Mucosa of rectum (tissue), 2 donors: ENCODE results near the gene CKLF.

Experiments used
- H3K27ac ChIP-seq, 2 donors: one replicate each; pipeline ENCODE4 v1.7.0; 2013; ENCODE audit warnings: inconsistent platforms in 2 of 2, low read depth in 2 of 2, low read length in 2 of 2
- H3K27me3 ChIP-seq, 2 donors: one replicate each; pipeline ENCODE4 v1.7.0; 2013; ENCODE audit warnings: low read length in 2 of 2; ENCODE audit not compliant: control insufficient read depth in 2 of 2, insufficient read depth in 2 of 2
- H3K36me3 ChIP-seq, 2 donors: one replicate each; pipeline ENCODE4 v1.7.0; 2013; ENCODE audit warnings: low read length in 2 of 2; ENCODE audit not compliant: control insufficient read depth in 2 of 2, insufficient read depth in 2 of 2
- H3K4me1 ChIP-seq, 2 donors: one replicate each; pipeline ENCODE4 v1.7.0; 2013; ENCODE audit warnings: low read length in 2 of 2, mild to moderate bottlenecking in 1 of 2; ENCODE audit not compliant: control insufficient read depth in 2 of 2, insufficient read depth in 2 of 2
- H3K4me3 ChIP-seq, 2 donors: one replicate each; pipeline ENCODE4 v1.7.0; 2013; ENCODE audit warnings: low read length in 2 of 2
- H3K9ac ChIP-seq, 2 donors: one replicate each; pipeline ENCODE4 v1.7.0; 2013; ENCODE audit warnings: low read length in 2 of 2, low read depth in 1 of 2, mild to moderate bottlenecking in 1 of 2
- H3K9me3 ChIP-seq, 2 donors: one replicate each; pipeline ENCODE4 v1.7.0; 2013; ENCODE audit warnings: low read length in 2 of 2; ENCODE audit not compliant: control insufficient read depth in 2 of 2
- donor health status: healthy.
- donor health status: Normal muscosa, but diverticular disease.

Gene CKLF

GRCh38 chr16:66552286-66553177, at the start of gene CKLF:
Gene CKLF (plus strand): TSS chr16:66552576. CDS start chr16:66552716, 140 bp downstream.
- peak within 1 kb of the TSS; percentile 88 to 95 for H3K27ac ChIP-seq
- H3K9ac ChIP-seq: peak within 1 kb of the TSS; percentile 85 to 93
- H3K4me3 ChIP-seq: peak within 1 kb of the TSS; percentile 75 to 93
- no peaks in the 10 kb centered on the region for H3K27me3 ChIP-seq
- H3K36me3 ChIP-seq: no peaks in the 10 kb centered on the region
- no peaks in the 10 kb centered on the region for H3K9me3 ChIP-seq
- H3K4me1 ChIP-seq: peaks cover 25 to 31% of the 10 kb centered on the region in 2 donors

- H3K9ac ChIP-seq: no peak overlapping the region
- H3K36me3 ChIP-seq: no peaks in the 10 kb centered on the region
- H3K4me3 ChIP-seq: no peak overlapping the region
- no peak overlapping the region for H3K27ac ChIP-seq
- no peaks in the 10 kb centered on the region for H3K4me1 ChIP-seq
- H3K9me3 ChIP-seq: no peaks in the 10 kb centered on the region
- H3K27me3 ChIP-seq: no peaks in the 10 kb centered on the region
Observed at GRCh38 chr16:66503030-66503429, 49.3 kb upstream of the CKLF start.

DNA sequence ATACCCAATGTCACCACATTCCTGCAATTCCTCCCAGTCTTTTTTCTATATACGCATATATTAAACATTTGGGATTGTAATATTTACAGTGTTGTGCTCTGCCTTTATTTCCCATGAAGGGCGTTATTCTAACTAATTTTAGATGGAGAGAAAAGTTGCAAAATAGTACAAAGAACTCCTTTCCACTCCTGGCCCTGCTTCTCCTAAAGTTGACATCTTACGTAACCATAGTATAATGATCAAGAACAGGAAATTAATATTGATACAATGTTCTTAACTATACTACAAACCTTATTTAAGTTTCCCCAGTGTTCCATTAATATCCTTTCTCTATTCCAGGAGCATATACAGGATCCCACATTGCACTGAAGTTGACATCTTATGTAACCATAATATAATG, 48.8 kb upstream of the CKLF start:
- no peak overlapping the region for H3K4me3 ChIP-seq
- no peak overlapping the region for H3K27ac ChIP-seq
- H3K36me3 ChIP-seq: no peaks in the 10 kb centered on the region
- H3K9me3 ChIP-seq: no peaks in the 10 kb centered on the region
- peaks cover 0 to 3% of the 10 kb centered on the region in 2 donors for H3K4me1 ChIP-seq
- no peak overlapping the region for H3K9ac ChIP-seq
- H3K27me3 ChIP-seq: no peaks in the 10 kb centered on the region

DNA sequence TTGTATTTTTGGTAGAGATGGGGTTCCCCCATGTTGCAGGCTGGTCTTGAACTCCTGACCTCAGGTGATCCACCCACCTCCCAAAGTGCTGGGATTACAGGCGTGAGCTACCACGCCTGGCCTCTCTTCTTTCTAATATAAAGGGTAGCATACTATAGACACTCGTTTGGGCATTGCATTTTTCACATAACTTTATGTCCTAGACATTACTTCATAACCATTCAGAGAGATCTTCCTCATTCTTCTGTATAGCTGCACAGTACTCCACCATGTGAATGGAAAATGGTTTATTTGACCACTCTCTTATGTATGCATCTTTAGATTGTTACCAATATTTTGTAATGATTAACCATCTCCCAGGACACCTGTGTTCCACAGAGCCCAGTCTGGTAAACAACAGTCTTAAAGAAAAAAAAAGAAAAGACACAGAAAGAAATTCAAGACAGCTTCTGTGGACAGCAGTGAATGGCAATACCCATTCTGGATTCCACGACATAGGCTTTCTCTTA, 44.6 kb upstream of the CKLF start:
- H3K4me3 ChIP-seq: no peak overlapping the region
- H3K27me3 ChIP-seq: no peaks in the 10 kb centered on the region
- peaks cover 0 to 10% of the 10 kb centered on the region in 2 donors for H3K4me1 ChIP-seq
- peaks cover 2 to 3% of the 10 kb centered on the region in 2 donors for H3K36me3 ChIP-seq
- H3K9ac ChIP-seq: no peak overlapping the region
- no peaks in the 10 kb centered on the region for H3K9me3 ChIP-seq
- no peak overlapping the region for H3K27ac ChIP-seq

GRCh38 chr16:66508248-66508913, 44.0 kb upstream of the CKLF start:
- no peak overlapping the region for H3K4me3 ChIP-seq
- H3K9me3 ChIP-seq: no peaks in the 10 kb centered on the region
- H3K9ac ChIP-seq: no peak overlapping the region
- peaks cover 6 to 8% of the 10 kb centered on the region in 2 donors for H3K36me3 ChIP-seq
- H3K4me1 ChIP-seq: peaks cover 0 to 14% of the 10 kb centered on the region in 2 donors
- H3K27ac ChIP-seq: no peak overlapping the region
- H3K27me3 ChIP-seq: no peaks in the 10 kb centered on the region

- Histone ChIP-seq H3K27ac (no peak overlapping the region), H3K4me1 (peaks cover 0 to 14% of the 10 kb centered on the region in 2 donors)
Observed at GRCh38 chr16:66508914-66509496, 43.4 kb upstream of the CKLF start.

DNA sequence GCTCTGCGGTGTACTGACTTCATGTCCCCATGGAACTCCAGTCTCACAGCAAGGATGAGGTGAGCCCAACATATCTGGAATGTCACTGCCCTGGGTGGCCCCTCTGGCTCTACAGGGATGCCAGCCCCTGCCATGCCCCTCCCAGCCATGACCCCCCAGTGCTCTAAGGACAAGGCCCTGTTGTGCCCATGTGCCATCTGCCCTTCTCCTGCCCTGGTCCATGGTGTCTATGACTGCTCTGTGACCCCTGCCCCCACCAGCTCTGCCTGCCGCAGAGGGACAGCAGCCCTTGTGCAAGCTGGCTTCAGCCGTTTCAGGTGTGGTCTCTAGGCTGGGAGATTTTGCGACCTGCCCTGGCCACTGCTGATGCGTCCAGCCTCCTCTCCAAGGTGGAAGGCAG, 42.8 kb upstream of the CKLF start:
- H3K36me3 ChIP-seq: peaks cover 10 to 13% of the 10 kb centered on the region in 2 donors

More at GRCh38 chr16:66508914-66509496, 43.4 kb upstream of the CKLF start:
- H3K4me3 ChIP-seq: no peak overlapping the region
- H3K9me3 ChIP-seq: no peaks in the 10 kb centered on the region
- peaks cover 10 to 13% of the 10 kb centered on the region in 2 donors for H3K36me3 ChIP-seq
- H3K27me3 ChIP-seq: no peaks in the 10 kb centered on the region
- H3K9ac ChIP-seq: no peak overlapping the region

GRCh38 chr16:66510298-66510697, 42.1 kb upstream of the CKLF start:
- peaks cover 2 to 16% of the 10 kb centered on the region in 2 donors for H3K4me1 ChIP-seq

More for the DNA sequence above, 42.8 kb upstream of the CKLF start:
- Histone ChIP-seq H3K27ac (no peak overlapping the region), H3K27me3 (no peaks in the 10 kb centered on the region), H3K4me1 (peaks cover 0 to 14% of the 10 kb centered on the region in 2 donors), H3K9me3 (no peaks in the 10 kb centered on the region), H3K9ac (no peak overlapping the region), H3K4me3 (no peak overlapping the region)

GRCh38 chr16:66510711-66511601, 41.4 kb upstream of the CKLF start:
- peaks cover 10 to 13% of the 10 kb centered on the region in 2 donors for H3K36me3 ChIP-seq

More at GRCh38 chr16:66510298-66510697, 42.1 kb upstream of the CKLF start:
- no peaks in the 10 kb centered on the region for H3K27me3 ChIP-seq
- H3K27ac ChIP-seq: no peak overlapping the region
- H3K4me3 ChIP-seq: no peak overlapping the region
- H3K36me3 ChIP-seq: peaks cover 10 to 13% of the 10 kb centered on the region in 2 donors
- H3K9ac ChIP-seq: no peak overlapping the region
- no peaks in the 10 kb centered on the region for H3K9me3 ChIP-seq

More at GRCh38 chr16:66510711-66511601, 41.4 kb upstream of the CKLF start:
- H3K9me3 ChIP-seq: no peaks in the 10 kb centered on the region
- no peak overlapping the region for H3K4me3 ChIP-seq
- no peaks in the 10 kb centered on the region for H3K27me3 ChIP-seq
- H3K4me1 ChIP-seq: peaks cover 9 to 21% of the 10 kb centered on the region in 2 donors
- H3K27ac ChIP-seq: peak overlapping the region in 1 of 2 donors; percentile 46
- no peak overlapping the region for H3K9ac ChIP-seq
